Endothelial cell of hepatic sinusoid (primary cell): ENCODE data around the gene HAUS6.
"Not testable (repeated sequence)": the region's sequence is repeated elsewhere in the genome, so short reads cannot be mapped to it uniquely, and the experiment has no call there.

ENCODE experiments used
- in situ Hi-C: cut with HindIII; loops from 2 replicates; pipeline ENCODE4 v1.10.0; 2017; ENCODE audit warnings: low sequenced_read_pairs

The HAUS6 gene

GRCh38 chr9:19119246-19119645 is 16.5 kb upstream of the HAUS6 start:
- in situ Hi-C loops = no loop called here

DNA sequence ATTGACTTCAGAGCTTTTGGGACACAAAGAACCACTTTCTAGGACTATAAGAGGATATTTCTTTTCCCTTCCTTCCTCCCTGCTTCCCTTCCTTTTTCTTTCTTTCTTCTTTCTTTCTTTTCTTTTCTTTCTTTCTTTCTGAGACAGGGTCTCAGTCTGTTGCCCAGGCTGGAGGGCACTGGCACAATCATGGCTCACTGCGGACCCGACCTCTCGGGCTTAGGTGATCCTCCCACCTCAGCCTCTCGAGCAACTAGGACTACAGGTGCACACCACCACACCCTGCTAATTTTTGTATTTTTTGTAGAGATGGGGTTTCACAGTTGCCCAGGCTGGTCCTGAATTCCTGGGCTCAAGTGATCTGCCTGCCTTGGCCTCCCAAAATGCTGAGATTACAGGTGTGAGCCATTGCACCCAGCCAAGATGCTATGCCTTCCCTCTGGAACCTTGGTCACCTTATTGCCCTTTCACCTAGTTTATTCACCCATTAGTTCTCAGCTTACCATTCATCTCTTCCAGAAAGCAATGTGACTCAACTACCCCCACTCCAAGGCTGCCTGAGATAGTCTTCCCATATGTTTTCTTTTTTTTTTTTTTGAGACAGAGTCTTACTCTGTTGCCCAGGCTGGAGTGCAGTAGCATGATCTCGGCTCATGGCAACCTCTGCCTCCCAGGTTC is 14.5 kb upstream of the HAUS6 start:
- in situ Hi-C loops = no loop called here

DNA sequence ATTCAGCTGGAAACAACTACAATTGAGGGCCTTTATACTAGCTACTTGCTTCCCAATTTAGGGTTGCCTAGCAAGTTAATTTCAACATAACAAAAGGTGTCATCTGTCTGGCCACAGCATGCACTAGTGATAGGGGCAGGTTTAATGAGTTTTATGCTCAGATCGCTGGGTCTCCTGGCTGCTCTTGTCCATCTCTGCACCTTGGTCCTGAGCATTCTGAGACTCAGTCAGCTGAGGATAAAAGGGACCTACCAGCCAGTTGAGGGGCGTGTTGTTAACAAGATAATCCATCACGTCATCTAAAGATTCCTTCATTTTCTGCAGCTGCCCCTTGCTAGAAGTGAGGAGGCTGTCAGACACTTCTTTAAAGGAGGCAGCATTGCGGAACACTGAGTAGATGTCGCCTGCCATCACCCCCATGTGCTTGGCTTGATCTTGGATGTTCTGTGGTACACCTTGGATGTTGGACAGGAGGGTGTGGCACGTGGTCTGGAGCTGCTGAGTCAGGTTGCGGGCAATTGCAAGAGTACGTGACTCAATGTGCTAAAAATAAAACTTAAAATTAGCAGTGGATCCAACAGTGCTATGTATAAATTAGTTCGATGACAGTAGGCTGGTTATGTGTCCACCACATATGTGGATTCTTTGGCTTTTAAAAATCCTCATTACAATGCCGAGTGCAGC is 13.5 kb upstream of the HAUS6 start:
- in situ Hi-C loops = no loop called here

GRCh38 chr9:19114680-19115270 is 12.1 kb upstream of the HAUS6 start:
- in situ Hi-C loops = no loop called here

DNA sequence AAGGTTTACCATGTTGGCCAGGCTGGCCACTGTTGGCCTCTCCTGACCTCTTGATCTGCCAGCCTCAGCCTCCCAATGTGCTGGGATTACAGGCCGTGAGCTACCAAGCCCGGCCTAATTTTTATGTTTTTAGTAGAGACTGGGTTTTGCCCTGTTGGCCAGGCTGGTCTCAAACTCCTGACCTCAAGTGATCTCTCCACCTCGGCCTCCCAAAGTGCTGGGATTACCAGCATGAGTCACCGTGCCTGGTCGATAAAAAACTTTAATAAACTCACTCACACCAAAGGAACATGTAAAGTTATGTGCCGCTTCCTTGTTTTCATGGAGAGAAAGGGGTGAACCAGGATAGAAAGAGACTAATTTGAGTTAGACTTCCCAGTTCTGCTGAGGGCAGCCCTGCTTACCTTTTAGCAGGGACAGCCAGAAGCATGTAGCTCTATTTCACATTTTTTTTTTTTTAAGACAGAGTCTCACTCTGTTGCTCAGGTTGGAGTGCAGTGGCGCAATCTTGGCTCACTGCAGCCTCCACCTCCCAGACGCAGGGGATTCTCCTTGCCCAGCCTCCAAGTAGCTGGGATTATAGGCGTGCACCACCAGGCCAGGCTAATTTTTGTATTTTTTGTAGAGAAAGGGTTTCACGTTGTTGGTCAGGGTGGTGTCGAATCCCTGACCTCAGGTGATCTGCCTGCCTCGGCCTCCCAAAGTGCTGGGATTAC is 11.4 kb upstream of the HAUS6 start:
- in situ Hi-C loops = no loop called here

DNA sequence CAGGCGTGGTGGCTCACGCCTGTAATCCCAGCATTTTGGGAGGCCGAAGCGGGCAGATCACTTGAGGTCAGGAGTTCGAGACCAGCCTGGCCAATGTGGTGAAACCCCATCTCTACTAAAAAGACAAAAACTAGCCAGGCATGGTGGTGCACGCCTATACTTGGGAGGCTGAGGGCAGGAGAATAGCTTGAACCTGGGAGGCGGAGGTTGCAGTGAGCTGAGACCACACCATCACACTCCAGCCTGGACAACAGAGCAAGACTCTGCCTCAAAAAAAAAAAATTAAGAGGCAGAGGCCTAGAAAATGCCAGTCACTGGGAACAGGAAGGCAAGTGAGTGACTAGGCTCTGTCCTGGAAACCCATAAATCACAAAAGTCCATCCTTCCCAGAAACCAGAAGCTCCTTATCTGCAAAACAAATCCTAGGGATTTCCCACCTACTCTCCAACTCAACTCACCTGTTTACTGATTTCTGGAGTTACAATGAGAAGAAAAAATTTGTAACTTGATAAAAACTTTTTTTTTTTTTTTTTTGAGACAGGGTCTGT is 10.4 kb upstream of the HAUS6 start:
- in situ Hi-C loops = not testable (repeated sequence)

DNA sequence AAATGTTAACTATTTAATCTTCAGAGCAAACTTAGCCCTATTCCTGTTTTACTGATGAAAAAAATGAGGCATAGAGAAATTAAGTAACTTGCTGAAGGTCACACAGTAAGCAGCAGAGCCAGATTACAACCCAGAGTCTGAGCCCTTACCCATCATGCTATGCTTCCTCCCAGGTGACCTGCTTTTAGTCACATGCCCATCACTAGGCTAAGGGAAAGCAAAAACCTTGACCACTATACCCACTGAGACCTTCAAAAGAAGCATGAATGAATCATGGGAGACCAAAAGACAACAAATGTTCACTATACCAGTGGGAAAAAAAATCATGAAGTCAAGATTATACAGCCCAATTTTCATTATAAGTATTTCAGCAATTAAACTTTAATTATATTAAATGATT is 5.3 kb upstream of the HAUS6 start:
- in situ Hi-C loops = no loop called here

DNA sequence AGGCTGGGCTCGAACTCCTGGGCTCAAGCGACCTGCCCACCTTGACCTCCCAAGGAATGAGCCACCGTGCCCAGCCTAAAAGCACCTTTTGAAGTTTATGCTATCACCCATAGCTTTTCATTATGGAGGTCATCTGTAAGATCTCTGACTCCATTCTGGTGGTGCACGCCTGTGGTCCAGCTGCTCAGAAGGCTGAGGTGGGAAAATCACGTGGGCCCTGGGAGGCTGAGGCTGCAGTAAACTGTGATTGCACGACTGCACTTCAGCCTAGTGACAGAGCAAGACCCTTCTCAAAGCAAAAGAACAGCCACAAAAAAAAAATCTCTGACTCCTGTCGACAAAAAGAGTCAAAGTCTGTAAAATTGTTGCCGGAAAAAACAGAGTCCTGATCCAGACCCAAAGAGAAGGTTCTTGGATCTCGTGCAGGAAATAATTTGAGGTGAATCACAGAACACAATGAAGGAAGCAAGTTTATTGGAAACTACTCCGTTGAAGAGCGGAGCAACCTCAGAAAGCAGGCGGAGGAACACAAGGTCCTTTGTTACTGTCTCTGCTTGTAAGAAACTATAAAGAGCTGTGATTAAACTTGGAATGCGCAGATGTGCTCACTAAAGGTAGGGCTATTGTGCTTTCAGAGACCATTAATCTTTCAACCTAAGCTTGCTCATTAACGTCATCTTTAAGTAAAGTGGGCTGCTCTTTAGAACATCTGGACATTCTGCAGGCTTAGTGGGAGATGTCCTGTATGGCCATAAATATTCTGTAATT is 2.0 kb upstream of the HAUS6 start:
- in situ Hi-C loops = no loop called here

- in situ Hi-C loops = no loop called here
Measured at GRCh38 chr9:19102181-19102630, 498 bp downstream of the HAUS6 start.

DNA sequence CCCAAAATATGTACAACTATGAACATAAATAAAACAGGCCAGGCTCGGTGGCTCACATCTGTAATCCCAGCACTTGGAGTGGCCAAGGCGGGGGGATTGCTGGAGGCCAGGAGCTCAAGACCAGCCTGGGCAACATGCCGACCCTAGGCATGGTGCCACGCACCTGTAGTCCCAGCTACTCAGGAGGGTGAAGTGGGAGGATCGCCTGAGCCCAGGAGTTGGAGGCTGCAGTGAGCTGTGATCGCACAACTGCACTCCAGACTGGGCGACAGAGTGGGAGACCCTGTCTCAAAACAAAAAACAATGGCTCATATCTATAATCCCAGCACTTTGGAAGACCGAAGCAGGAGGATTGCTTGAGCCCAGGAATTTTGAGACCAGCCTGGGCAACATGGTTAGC is 1.5 kb downstream of the HAUS6 start:
- in situ Hi-C loops = no loop called here

GRCh38 chr9:19097431-19097830 is 5.3 kb downstream of the HAUS6 start:
- in situ Hi-C loops = not testable (repeated sequence)

DNA sequence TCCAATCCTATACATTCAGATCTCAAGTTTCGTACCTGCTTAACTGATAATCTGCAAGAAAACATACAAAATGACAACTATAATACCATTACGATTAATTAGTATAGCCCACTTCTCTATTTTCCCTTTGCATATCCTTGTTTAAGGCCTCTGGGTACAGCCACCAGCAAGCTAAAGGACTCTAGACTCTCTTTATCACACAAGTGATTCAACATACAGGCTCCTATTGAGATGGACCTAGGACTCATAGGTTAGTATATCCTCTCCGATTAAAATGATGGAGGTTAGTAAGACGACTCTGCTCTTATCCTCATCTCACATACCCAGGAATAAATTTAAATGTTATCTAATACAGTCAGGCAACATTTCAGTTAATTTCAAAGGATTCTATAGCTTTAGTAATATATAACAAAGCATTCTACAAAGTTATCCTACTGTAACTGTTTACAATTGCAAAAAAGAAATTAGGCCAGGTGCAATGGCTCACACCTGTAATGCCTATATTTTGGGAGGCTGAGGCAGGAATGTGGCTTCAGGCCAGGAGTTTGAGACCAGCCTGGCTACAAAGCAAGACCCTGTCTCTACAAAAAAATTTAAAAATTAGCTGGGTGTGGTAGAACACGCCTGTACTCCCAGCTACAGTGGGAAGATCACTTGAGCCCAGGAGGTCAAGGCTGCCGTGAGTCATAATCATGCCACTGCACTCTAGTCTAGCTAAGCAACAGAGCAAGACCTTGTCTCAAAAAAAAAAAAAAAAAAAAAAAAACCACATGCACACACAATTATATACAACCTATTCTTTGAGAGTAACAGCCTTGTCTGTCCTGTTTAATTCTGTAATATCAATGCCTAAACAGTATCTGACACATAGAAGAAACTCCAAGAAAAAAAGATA is 15.4 kb downstream of the HAUS6 start:
- in situ Hi-C loops = no loop called here

GRCh38 chr9:19085295-19085694 is 17.4 kb downstream of the HAUS6 start:
- in situ Hi-C loops = no loop called here

GRCh38 chr9:19074836-19075235 is 27.9 kb downstream of the HAUS6 start:
- in situ Hi-C loops = no loop called here

GRCh38 chr9:19074229-19074628 is 28.5 kb downstream of the HAUS6 start:
- in situ Hi-C loops = no loop called here

GRCh38 chr9:19057033-19057432 is 45.7 kb downstream of the HAUS6 start:
- in situ Hi-C loops = no loop called here

- in situ Hi-C loops = no loop called here
Measured at GRCh38 chr9:19050637-19051591, 51.8 kb downstream of the HAUS6 start.

GRCh38 chr9:19049917-19050636 is 52.6 kb downstream of the HAUS6 start:
- in situ Hi-C loops = no loop called here
